Kidney epithelial cell (primary cell): ENCODE measurements around the gene UBA5. TPM values are rescaled to one million over a fixed set of nuclear protein-coding genes. Genes with fewer than 3 reads are reported as not detected.

Experiments
- DNase-seq: peaks from one replicate; pipeline ENCODE4 v3.0.0-alpha.2; 2010; ENCODE audit warnings: low read depth
- H3K27me3 ChIP-seq: 2 replicates; pipeline ENCODE4 v1.6.0; 2011; ENCODE audit warnings: low read length; ENCODE audit not compliant: control insufficient read depth, insufficient read depth
- H3K36me3 ChIP-seq: 2 replicates; pipeline ENCODE4 v1.5.1; 2011; ENCODE audit warnings: low read length; ENCODE audit not compliant: control insufficient read depth, insufficient read depth
- H3K4me3 ChIP-seq: 2 replicates; pipeline ENCODE4 v1.5.1; 2011; ENCODE audit warnings: low read depth, mild to moderate bottlenecking, control low read depth, low read length
- CTCF ChIP-seq: IDR thresholded peaks from 2 replicates; pipeline ENCODE4 v1.5.1; 2011; ENCODE audit warnings: mild to moderate bottlenecking, moderate library complexity, low read length, control low read depth, inconsistent platforms; ENCODE audit not compliant: insufficient read depth, poor library complexity, severe bottlenecking
- total RNA-seq: library from RNA; depleted of rRNA; stranded (reverse); fragments of >200 nt; gene quantifications from 2 replicates; pipeline ENCODE4 v1.2.3, GENCODE V29; 2015

The UBA5 gene
- total RNA-seq, 1 donor from 2014 or later = 37.3 TPM

- no peak for TF ChIP-seq CTCF
- H3K4me3 ChIP-seq = no peak overlapping the region
- no peaks in the 10 kb centered on the region for H3K36me3 ChIP-seq
- no peak for DNase-seq
- H3K27me3 ChIP-seq = no peaks in the 10 kb centered on the region
Measured at GRCh38 chr3:132654721-132655120, 5.4 kb upstream of the UBA5 start.

- Histone ChIP-seq H3K27me3 (no peaks in the 10 kb centered on the region), H3K4me3 (no peak overlapping the region), H3K36me3 (no peaks in the 10 kb centered on the region)
- no peak for TF ChIP-seq CTCF
- no peak for DNase-seq
Measured at GRCh38 chr3:132655471-132655870, 4.7 kb upstream of the UBA5 start.

GRCh38 chr3:132657869-132658747 is 2.0 kb upstream of the UBA5 start:
- Histone ChIP-seq H3K27me3 (no peaks in the 10 kb centered on the region), H3K36me3 (no peaks in the 10 kb centered on the region), H3K4me3 (no peak overlapping the region)
- DNase-seq = no peak
- TF ChIP-seq CTCF = no peak

GRCh38 chr3:132659000-132659364 is 1.1 kb upstream of the UBA5 start:
- H3K36me3 ChIP-seq = no peaks in the 10 kb centered on the region
- DNase-seq = no peak
- TF ChIP-seq CTCF = no peak
- H3K4me3 ChIP-seq = peak overlapping the region; percentile 88
- no peaks in the 10 kb centered on the region for H3K27me3 ChIP-seq

GRCh38 chr3:132659365-132660051 is 621 bp upstream of the UBA5 start, which contains the start of gene ACAD11:
TSS of gene ACAD11 (minus strand) at chr3:132659809. CDS start at chr3:132659751, 58 bp downstream.
- Histone ChIP-seq H3K4me3 (peak within 1 kb of the TSS; percentile 88), H3K36me3 (no peaks in the 10 kb centered on the region), H3K27me3 (no peaks in the 10 kb centered on the region)
- peak; percentile 67 for TF ChIP-seq CTCF
- DNase-seq = no peak
